Ascending aorta (tissue), 2 donors: Measurements from ENCODE around the gene NSRP1. TPM values are rescaled to one million over a fixed set of nuclear protein-coding genes. Genes with fewer than 3 reads are reported as not detected.
"Not testable (repeated sequence)": the region's sequence is repeated elsewhere in the genome, so short reads cannot be mapped to it uniquely, and the experiment has no call there.

ENCODE experiments used
- DNase-seq, 2 donors: peaks; one replicate each; pipeline ENCODE4 v3.0.0-alpha.2; 2019; ENCODE audit warnings: low spot score in 2 of 2
- H3K27ac ChIP-seq, 2 donors: fragments of 200-600 bp; sonication (generic); one replicate each; pipeline ENCODE4 v1.5.1; 2016 to 2017; ENCODE audit warnings: mild to moderate bottlenecking in 1 of 2
- H3K27me3 ChIP-seq: fragments of 200-600 bp; sonication (generic); one replicate; pipeline ENCODE4 v1.5.1; 2017
- H3K36me3 ChIP-seq, 2 donors: fragments of 200-600 bp; sonication (generic); one replicate each; pipeline ENCODE4 v1.5.1; 2016
- H3K4me1 ChIP-seq, 2 donors: fragments of 200-600 bp; sonication (generic); one replicate each; pipeline ENCODE4 v1.5.1; 2016 to 2017; ENCODE audit warnings: mild to moderate bottlenecking in 1 of 2
- H3K4me3 ChIP-seq, 2 donors: fragments of 200-600 bp; sonication (generic); one replicate each; pipeline ENCODE4 v1.5.1; 2016 to 2017; ENCODE audit warnings: mild to moderate bottlenecking in 1 of 2
- H3K9me3 ChIP-seq, 2 donors: fragments of 200-600 bp; sonication (generic); one replicate each; pipeline ENCODE4 v1.5.1; 2016
- CTCF ChIP-seq, 3 experiments: fragments of 200-600 bp in 2 of 3; fragments of 450-650 bp in 1 of 3; sonication (generic) in 2 of 3; IDR thresholded peaks; one replicate each; pipeline ENCODE4 v1.5.1; 2016 to 2019; ENCODE audit warnings: antibody characterized with exemption in 3 of 3, mild to moderate bottlenecking in 1 of 3, moderate library complexity in 1 of 3
- intact Hi-C: fragments of 100-400 bp; cut with DNase I; formaldehyde crosslinking; loops from one replicate; pipeline ENCODE4 v1.15.1; 2023
- total RNA-seq: library from RNA; depleted of rRNA; stranded (reverse); fragments of >200 nt; gene quantifications from one replicate; pipeline ENCODE4 v1.1.0, GENCODE V29; 2016

NSRP1 gene
- total RNA-seq, 1 donor from 2014 or later = 5.1 TPM

GRCh38 chr17:30199600-30199999 is 83.0 kb downstream of the NSRP1 start:
- intact Hi-C loops = no loop called here

GRCh38 chr17:30200106-30200505 is 83.5 kb downstream of the NSRP1 start:
- H3K36me3 ChIP-seq = no peaks in the 10 kb centered on the region
- intact Hi-C loops = no loop called here
- H3K27ac ChIP-seq = no peak overlapping the region
- no peak for DNase-seq
- TF ChIP-seq CTCF (IDR thresholded peaks at IDR 0.05) = no peak
- H3K4me3 ChIP-seq = no peak overlapping the region
- no peaks in the 10 kb centered on the region for H3K9me3 ChIP-seq
- H3K27me3 ChIP-seq = no peaks in the 10 kb centered on the region
- H3K4me1 ChIP-seq = no peaks in the 10 kb centered on the region

More at GRCh38 chr17:30199600-30199999, 83.0 kb downstream of the NSRP1 start:
- no peak overlapping the region for H3K27ac ChIP-seq
- no peaks in the 10 kb centered on the region for H3K9me3 ChIP-seq
- no peak overlapping the region for H3K4me3 ChIP-seq
- H3K4me1 ChIP-seq = no peaks in the 10 kb centered on the region
- no peak for DNase-seq
- H3K36me3 ChIP-seq = no peaks in the 10 kb centered on the region
- no peaks in the 10 kb centered on the region for H3K27me3 ChIP-seq
- TF ChIP-seq CTCF (IDR thresholded peaks at IDR 0.05) = no peak

DNA sequence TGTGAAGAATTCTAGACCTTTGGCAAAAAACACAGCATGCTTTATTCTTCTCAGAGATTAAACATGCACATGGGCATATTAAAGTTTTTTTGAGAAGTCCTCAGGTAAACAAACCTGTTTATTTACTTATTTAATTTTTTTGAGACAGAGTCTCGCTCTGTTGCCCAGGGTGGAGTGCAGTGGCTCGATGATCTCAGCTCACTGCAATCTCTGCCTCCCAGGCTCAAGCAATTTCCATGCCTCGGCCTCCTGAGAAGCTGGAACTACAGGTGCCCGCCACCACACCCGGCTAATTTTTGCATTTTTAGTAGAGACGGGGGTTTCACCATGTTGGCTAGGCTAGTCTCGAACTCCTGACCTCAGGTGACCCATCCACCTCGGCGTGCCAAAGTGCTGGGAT is 84.0 kb downstream of the NSRP1 start:
- intact Hi-C loops, H3K36me3 ChIP-seq, H3K27ac ChIP-seq, H3K4me1 ChIP-seq, H3K9me3 ChIP-seq, H3K4me3 ChIP-seq, DNase-seq, H3K27me3 ChIP-seq: not testable (repeated sequence)

- no peak for DNase-seq
- no peaks in the 10 kb centered on the region for H3K36me3 ChIP-seq
- intact Hi-C loops = no loop called here
- H3K27me3 ChIP-seq = no peaks in the 10 kb centered on the region
- H3K27ac ChIP-seq = no peak overlapping the region
- no peak for TF ChIP-seq CTCF (IDR thresholded peaks at IDR 0.05)
- H3K9me3 ChIP-seq = no peaks in the 10 kb centered on the region
- no peaks in the 10 kb centered on the region for H3K4me1 ChIP-seq
- no peak overlapping the region for H3K4me3 ChIP-seq
Observed at GRCh38 chr17:30203471-30203981, 86.9 kb downstream of the NSRP1 start.

DNA sequence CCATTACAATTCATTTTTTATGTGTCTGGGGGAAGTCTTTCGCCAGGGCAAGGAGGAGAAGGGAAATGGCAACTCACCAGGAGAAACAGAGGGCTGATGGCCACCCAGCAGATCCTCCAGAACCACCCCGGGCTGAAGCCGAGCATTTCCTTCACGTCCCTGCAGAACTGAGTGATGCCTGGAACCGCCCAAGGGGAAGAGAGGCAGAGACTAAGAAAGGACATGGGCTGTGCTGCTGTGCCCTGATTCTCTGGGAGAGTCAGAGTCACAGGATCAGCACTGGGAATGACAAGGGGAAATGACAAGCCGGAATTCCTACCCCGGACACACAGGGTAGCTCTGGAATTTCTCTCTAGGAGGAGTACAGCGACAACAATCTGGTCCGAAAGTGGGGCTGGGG is 91.0 kb downstream of the NSRP1 start:
- Histone ChIP-seq H3K4me1 (no peaks in the 10 kb centered on the region), H3K36me3 (no peaks in the 10 kb centered on the region), H3K27ac (no peak overlapping the region), H3K4me3 (no peak overlapping the region), H3K27me3 (no peaks in the 10 kb centered on the region), H3K9me3 (no peaks in the 10 kb centered on the region)
- TF ChIP-seq CTCF (IDR thresholded peaks at IDR 0.05) = no peak
- intact Hi-C loops = no loop called here
- DNase-seq = no peak

DNA sequence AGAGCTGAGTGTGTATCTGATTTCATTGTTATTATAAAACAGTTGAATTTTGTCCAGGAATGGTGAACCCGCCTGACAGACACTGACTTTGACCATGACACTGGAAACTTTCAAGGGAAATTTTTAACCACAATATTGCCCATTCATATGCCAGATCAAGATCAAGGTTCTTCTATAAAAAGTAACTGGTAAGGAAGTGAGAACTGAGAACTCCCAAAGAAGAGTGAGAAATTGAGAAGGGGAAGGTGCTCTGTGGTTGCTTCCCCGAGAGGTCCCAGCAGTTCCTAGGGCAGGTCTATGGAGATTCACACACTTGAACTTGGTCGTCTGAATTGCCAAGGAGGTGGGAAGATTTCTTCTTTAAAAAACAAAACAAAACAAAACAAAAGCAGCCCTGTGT is 91.6 kb downstream of the NSRP1 start:
- H3K4me3 ChIP-seq = no peak overlapping the region
- H3K9me3 ChIP-seq = no peaks in the 10 kb centered on the region
- no peak overlapping the region for H3K27ac ChIP-seq
- intact Hi-C loops = no loop called here
- no peaks in the 10 kb centered on the region for H3K4me1 ChIP-seq
- TF ChIP-seq CTCF (IDR thresholded peaks at IDR 0.05) = no peak
- no peaks in the 10 kb centered on the region for H3K27me3 ChIP-seq
- DNase-seq = no peak
- no peaks in the 10 kb centered on the region for H3K36me3 ChIP-seq
